Endodermal cell (in vitro differentiated cells): ENCODE data around the gene C2orf92. TPM values are rescaled to one million over a fixed set of nuclear protein-coding genes. Genes with fewer than 3 reads are reported as not detected.

Experiments used
- DNase-seq: peaks from one replicate; pipeline ENCODE4 v3.0.0-alpha.2; 2017
- H3K27ac ChIP-seq: 2 replicates; pipeline ENCODE4 v1.5.1; 2013; ENCODE audit warnings: mild to moderate bottlenecking, low read depth, low read length, moderate library complexity
- H3K27me3 ChIP-seq: 2 replicates; pipeline ENCODE4 v1.6.1; 2013; ENCODE audit warnings: mild to moderate bottlenecking, low read length, moderate library complexity; ENCODE audit not compliant: insufficient read depth, control insufficient read depth, poor library complexity, severe bottlenecking
- H3K36me3 ChIP-seq: 2 replicates; pipeline ENCODE4 v1.7.0; 2013; ENCODE audit warnings: mild to moderate bottlenecking, low read length, moderate library complexity; ENCODE audit not compliant: control insufficient read depth, insufficient read depth
- H3K4me1 ChIP-seq: one replicate; pipeline ENCODE4 v1.7.0; 2013; ENCODE audit warnings: low read length; ENCODE audit not compliant: control insufficient read depth, insufficient read depth
- H3K4me3 ChIP-seq: 2 replicates; pipeline ENCODE4 v1.5.1; 2013; ENCODE audit warnings: mild to moderate bottlenecking, low read length, moderate library complexity
- H3K9ac ChIP-seq: 2 replicates; pipeline ENCODE4 v1.6.1; 2013; ENCODE audit warnings: mild to moderate bottlenecking, low read length, moderate library complexity; ENCODE audit not compliant: poor library complexity, severe bottlenecking; ENCODE audit errors: extremely low read depth
- H3K9me3 ChIP-seq: 2 replicates; pipeline ENCODE4 v1.6.1; 2013; ENCODE audit warnings: mild to moderate bottlenecking, low read length, moderate library complexity; ENCODE audit not compliant: control insufficient read depth
- H3K27ac Mint-ChIP-seq: 2 replicates; pipeline ENCODE4 v1.8.0; 2020; ENCODE audit warnings: mixed read lengths
- H3K27me3 Mint-ChIP-seq: 2 replicates; pipeline ENCODE4 v1.8.0; 2021; ENCODE audit warnings: mild to moderate bottlenecking, mixed read lengths; ENCODE audit not compliant: insufficient read depth
- H3K36me3 Mint-ChIP-seq: 2 replicates; pipeline ENCODE4 v1.8.0; 2020; ENCODE audit warnings: low read depth, mixed read lengths
- H3K4me1 Mint-ChIP-seq: 2 replicates; pipeline ENCODE4 v1.8.0; 2020; ENCODE audit warnings: mixed read lengths
- H3K4me3 Mint-ChIP-seq: 2 replicates; pipeline ENCODE4 v1.8.0; 2020; ENCODE audit warnings: mild to moderate bottlenecking, moderate library complexity, mixed read lengths
- H3K9me3 Mint-ChIP-seq: 2 replicates; pipeline ENCODE4 v1.8.0; 2020; ENCODE audit warnings: mild to moderate bottlenecking, mixed read lengths
- WGBS, 2 experiments: methylation state at CpG; one replicate each; pipeline versions ENCODE4 v1.1.5 to v1.1.7; 2013; ENCODE audit warnings: missing lambda C conversion rate in 2 of 2, mixed read lengths in 1 of 2; ENCODE audit not compliant: insufficient coverage in 1 of 2, insufficient read length in 1 of 2; 5-methylcytosine and 5-hydroxymethylcytosine counted together
- total RNA-seq, 2 donors: library from RNA; stranded (reverse); fragmentation: NEBNext Ultra II Directional in 1 of 2; extraction: Animal tissue kit (Norgen Biotek cat#: 25700) in 1 of 2; gene quantifications; 2 replicates in 1 of 2; 3 replicates in 1 of 2; pipeline ENCODE4 v1.2.1, GENCODE V29; 2021
- TF ChIP-seq, protein P1 (sequence below): fragments of 200-600 bp; sonication (generic); conservative IDR thresholded peaks from 2 replicates; pipeline ENCODE4 v1.5.0; 2021; ENCODE audit warnings: antibody characterized with exemption, mild to moderate bottlenecking

The C2orf92 gene
- total RNA-seq, 2 donors from 2014 or later: 12.5 to 17.4 TPM

GRCh38 chr2:97724946-97725688, 55.6 kb downstream of the C2orf92 start:
- no peak overlapping the region for H3K4me3 Mint-ChIP-seq
- H3K4me3 ChIP-seq: no peak overlapping the region
- no peak overlapping the region for H3K27ac ChIP-seq
- peaks cover 17% of the 10 kb centered on the region for H3K4me1 Mint-ChIP-seq
- 94% methylated on average over 22 to 31 of the region's 31 CpGs for WGBS, 2 experiments
- no peaks in the 10 kb centered on the region for H3K27me3 Mint-ChIP-seq
- H3K27me3 ChIP-seq: no peaks in the 10 kb centered on the region
- no peaks in the 10 kb centered on the region for H3K36me3 ChIP-seq
- H3K36me3 Mint-ChIP-seq: peaks cover 11% of the 10 kb centered on the region
- no peak overlapping the region for H3K9ac ChIP-seq
- H3K27ac Mint-ChIP-seq: no peak overlapping the region
- no peak for DNase-seq
- peaks cover 4% of the 10 kb centered on the region for H3K9me3 Mint-ChIP-seq
- TF ChIP-seq, protein P1, sequence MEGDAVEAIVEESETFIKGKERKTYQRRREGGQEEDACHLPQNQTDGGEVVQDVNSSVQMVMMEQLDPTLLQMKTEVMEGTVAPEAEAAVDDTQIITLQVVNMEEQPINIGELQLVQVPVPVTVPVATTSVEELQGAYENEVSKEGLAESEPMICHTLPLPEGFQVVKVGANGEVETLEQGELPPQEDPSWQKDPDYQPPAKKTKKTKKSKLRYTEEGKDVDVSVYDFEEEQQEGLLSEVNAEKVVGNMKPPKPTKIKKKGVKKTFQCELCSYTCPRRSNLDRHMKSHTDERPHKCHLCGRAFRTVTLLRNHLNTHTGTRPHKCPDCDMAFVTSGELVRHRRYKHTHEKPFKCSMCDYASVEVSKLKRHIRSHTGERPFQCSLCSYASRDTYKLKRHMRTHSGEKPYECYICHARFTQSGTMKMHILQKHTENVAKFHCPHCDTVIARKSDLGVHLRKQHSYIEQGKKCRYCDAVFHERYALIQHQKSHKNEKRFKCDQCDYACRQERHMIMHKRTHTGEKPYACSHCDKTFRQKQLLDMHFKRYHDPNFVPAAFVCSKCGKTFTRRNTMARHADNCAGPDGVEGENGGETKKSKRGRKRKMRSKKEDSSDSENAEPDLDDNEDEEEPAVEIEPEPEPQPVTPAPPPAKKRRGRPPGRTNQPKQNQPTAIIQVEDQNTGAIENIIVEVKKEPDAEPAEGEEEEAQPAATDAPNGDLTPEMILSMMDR: peak; percentile 11
- H3K9me3 ChIP-seq: peaks cover 14% of the 10 kb centered on the region
- no peaks in the 10 kb centered on the region for H3K4me1 ChIP-seq

DNA sequence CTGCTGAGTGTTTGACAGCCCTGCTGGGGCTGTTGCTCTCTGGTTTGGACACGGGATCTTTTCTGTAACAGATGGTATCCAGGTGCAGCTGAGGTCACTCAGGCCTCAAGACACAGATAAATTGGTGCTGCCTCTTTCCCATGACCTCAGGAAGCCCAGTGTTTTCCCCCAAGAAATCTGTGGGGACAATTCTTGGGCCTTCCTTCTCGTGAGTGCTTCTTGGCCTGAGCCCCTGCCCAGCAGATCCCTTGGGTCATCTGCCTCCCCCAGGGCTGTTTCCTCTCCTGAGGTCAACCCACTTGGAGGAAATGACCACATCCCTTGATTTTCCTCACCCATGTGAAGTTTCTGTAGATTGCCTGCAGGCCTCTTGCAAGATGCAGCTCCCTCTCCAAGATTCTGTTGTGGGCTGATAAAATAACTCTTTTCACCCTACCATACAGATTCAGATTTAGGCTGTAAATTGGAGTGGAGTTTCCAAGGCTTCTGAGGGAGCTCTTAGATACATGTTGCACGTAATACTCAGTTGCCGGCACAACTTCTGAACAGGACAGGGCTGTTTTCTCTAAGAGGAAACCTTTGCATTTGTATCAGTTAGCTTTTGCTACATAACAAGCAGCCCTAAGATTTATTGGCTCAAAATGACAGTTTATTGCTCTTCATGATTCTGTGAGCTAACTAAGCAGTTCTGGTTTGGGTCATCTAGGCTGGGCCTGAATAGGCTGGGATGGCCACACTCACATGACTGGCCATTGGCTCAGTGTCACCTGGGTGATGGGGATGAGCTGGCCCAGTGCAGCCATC, 57.0 kb downstream of the C2orf92 start:
- peaks cover 15% of the 10 kb centered on the region for H3K36me3 Mint-ChIP-seq
- Histone ChIP-seq H3K4me3 (no peak overlapping the region), H3K27ac (no peak overlapping the region), H3K9ac (no peak overlapping the region), H3K4me1 (no peaks in the 10 kb centered on the region), H3K36me3 (no peaks in the 10 kb centered on the region), H3K9me3 (peaks cover 19% of the 10 kb centered on the region), H3K27me3 (no peaks in the 10 kb centered on the region)
- peaks cover 10% of the 10 kb centered on the region for H3K4me1 Mint-ChIP-seq
- no peak overlapping the region for H3K4me3 Mint-ChIP-seq
- WGBS, 2 experiments: 68 to 70% methylated on average over 4 of the region's 4 CpGs
- no peak overlapping the region for H3K27ac Mint-ChIP-seq
- peaks cover 12% of the 10 kb centered on the region for H3K9me3 Mint-ChIP-seq
- peak; percentile 31 for DNase-seq
- TF ChIP-seq, protein P1: no peak
- no peaks in the 10 kb centered on the region for H3K27me3 Mint-ChIP-seq

GRCh38 chr2:97727296-97727695, 57.8 kb downstream of the C2orf92 start:
- WGBS, 2 experiments: 94 to 95% methylated on average over 6 to 7 of the region's 7 CpGs
- Histone ChIP-seq H3K4me1 (no peaks in the 10 kb centered on the region), H3K9me3 (peaks cover 19% of the 10 kb centered on the region), H3K9ac (no peak overlapping the region), H3K4me3 (no peak overlapping the region), H3K27ac (no peak overlapping the region), H3K27me3 (no peaks in the 10 kb centered on the region), H3K36me3 (no peaks in the 10 kb centered on the region)
- peaks cover 10% of the 10 kb centered on the region for H3K4me1 Mint-ChIP-seq
- H3K4me3 Mint-ChIP-seq: no peak overlapping the region
- peaks cover 17% of the 10 kb centered on the region for H3K36me3 Mint-ChIP-seq
- H3K27me3 Mint-ChIP-seq: no peaks in the 10 kb centered on the region
- no peak for DNase-seq
- TF ChIP-seq, protein P1: no peak
- H3K27ac Mint-ChIP-seq: no peak overlapping the region
- H3K9me3 Mint-ChIP-seq: peaks cover 13% of the 10 kb centered on the region
